Lower leg skin (tissue), 3 donors: ENCODE measurements around the gene BCL7A.

Source experiments
- CTCF ChIP-seq, 3 donors: fragments of 450-650 bp; IDR thresholded peaks; one replicate each; pipeline ENCODE4 v1.5.1; 2016; ENCODE audit warnings: antibody characterized with exemption in 3 of 3, mild to moderate bottlenecking in 3 of 3, moderate library complexity in 2 of 3
- POLR2A ChIP-seq, 2 donors: fragments of 450-650 bp; IDR thresholded peaks; one replicate each; pipeline ENCODE4 v1.6.1; 2016 to 2017; ENCODE audit warnings: antibody characterized with exemption in 2 of 2, mild to moderate bottlenecking in 1 of 2, moderate library complexity in 1 of 2

GRCh38 chr12:122018937-122019336 lies 2.7 kb upstream of the BCL7A start:
- no peak for TF ChIP-seq CTCF (IDR thresholded peaks at IDR 0.05)
- TF ChIP-seq POLR2A (IDR thresholded peaks at IDR 0.05) = no peak
